ENCODE results near the gene NCF2. TPM values are rescaled to one million over a fixed set of nuclear protein-coding genes. Genes with fewer than 3 reads are reported as not detected.

NCF2 gene
- total and polyA plus RNA-seq, 2 donors (not counting 3 experiments of a cell fraction or from before 2014, with no cell fraction given) = 0.03 TPM; not detected in 1

GRCh38 chr1:183588827-183589226, 1.4 kb downstream of the NCF2 start:
- TF ChIP-seq EZH2 (IDR thresholded peaks at IDR 0.05; ENCODE audit: borderline replicate concordance, low read depth, low read length, severe bottlenecking) (no peak), POLR2AphosphoS5 (IDR thresholded peaks at IDR 0.05; ENCODE audit: insufficient read depth, low read depth, low read length) (no peak), JUN (IDR thresholded peaks at IDR 0.05; ENCODE audit: borderline replicate concordance, insufficient read depth, insufficient read length, low read depth) (no peak), CTCF (IDR thresholded peaks at IDR 0.05; ENCODE audit: extremely low read depth in 1 of 2, insufficient read depth in 1 of 2, low read depth in 1 of 2, low read length in 2 of 2) (no peak), GATA2 (IDR thresholded peaks at IDR 0.05; ENCODE audit: insufficient read depth, insufficient read length, low read depth, low read length) (no peak), POLR2A (IDR thresholded peaks at IDR 0.05; ENCODE audit: low read depth, low read length) (no peak), MAX (IDR thresholded peaks at IDR 0.05; ENCODE audit: insufficient read depth, insufficient read length) (no peak), MYC (IDR thresholded peaks at IDR 0.05; ENCODE audit: low read depth, low read length) (no peak), FOS (IDR thresholded peaks at IDR 0.05; ENCODE audit: borderline replicate concordance, insufficient read depth, low read length) (no peak)
- Histone ChIP-seq H3K4me1 (ENCODE audit: control insufficient read depth, extremely low read depth, insufficient read depth, low read length) (no peaks in the 10 kb centered on the region), H3K27me3 (ENCODE audit: control insufficient read depth in 2 of 2, insufficient read depth in 2 of 2, low read length in 2 of 2) (peaks cover 2 to 3% of the 10 kb centered on the region in 2 experiments), H4K20me1 (replicated peaks; ENCODE audit: control insufficient read depth, extremely low read depth, insufficient read depth, low read length) (no peaks in the 10 kb centered on the region), H3K27ac (ENCODE audit: insufficient read depth, low read depth, low read length) (no peak overlapping the region), H3K9ac (replicated peaks; ENCODE audit: extremely low read depth, insufficient read depth, low read length) (no peak overlapping the region), H3K4me3 (replicated peaks in 1 of 3; ENCODE audit: insufficient read depth in 1 of 3, low read depth in 1 of 3, low read length in 3 of 3) (no peak overlapping the region), H3K79me2 (ENCODE audit: control insufficient read depth, insufficient read depth, low read length) (no peaks in the 10 kb centered on the region), H2AFZ (ENCODE audit: low read depth, low read length) (no peak overlapping the region), H3K36me3 (ENCODE audit: control insufficient read depth in 2 of 2, extremely low read depth in 1 of 2, insufficient read depth in 2 of 2, low read length in 2 of 2) (no peaks in the 10 kb centered on the region), H3K9me3 (replicated peaks; ENCODE audit: control insufficient read depth, insufficient read depth, low read length) (no peaks in the 10 kb centered on the region), H3K4me2 (ENCODE audit: insufficient read depth, low read length) (no peak overlapping the region), H3K9me1 (replicated peaks; ENCODE audit: control insufficient read depth, extremely low read depth, insufficient read depth, low read length) (no peaks in the 10 kb centered on the region)
- no TSS peak for BruUV-seq (replicated peaks)
- dilution Hi-C loops (cut with MboI; ENCODE audit: extremely low pct_ligation_motif_present, low sequenced_read_pairs) (no loop called here), intact Hi-C loops (cut with micrococcal nuclease) (no loop called here)
- DNase-seq (ENCODE audit: low read depth, low spot score) = no peak
- FAIRE-seq = no peak
- ChIA-PET CTCF (interaction anchor here (0.6 to 1.2 kb wide), 2 partner anchors 9 to 15 kb away, joined by 3 read pairs; no protein-coding TSS in a partner anchor), POLR2A (no interaction called here)

Measured in endothelial cell of umbilical vein (primary cell).